ENCODE results near the gene CYTH4.
"Not testable (repeated sequence)": the region's sequence is repeated elsewhere in the genome, so short reads cannot be mapped to it uniquely, and the experiment has no call there.

Gene CYTH4

GRCh38 chr22:37312549-37313183, 30.4 kb downstream of the CYTH4 start:
- DNase-seq, result no peak

GRCh38 chr22:37313376-37314314, 31.3 kb downstream of the CYTH4 start:
- no peak for DNase-seq

GRCh38 chr22:37314315-37315074, 32.2 kb downstream of the CYTH4 start:
- no peak for DNase-seq

- no peak for DNase-seq
Observed at GRCh38 chr22:37316405-37316804, 34.1 kb downstream of the CYTH4 start.

- no peak for DNase-seq
Observed at GRCh38 chr22:37316875-37317371, 34.6 kb downstream of the CYTH4 start.

- DNase-seq, result no peak
Observed at GRCh38 chr22:37317698-37318210, 35.4 kb downstream of the CYTH4 start.

- DNase-seq, result no peak
Observed at GRCh38 chr22:37318364-37319109, 36.2 kb downstream of the CYTH4 start.

GRCh38 chr22:37319469-37319868, 37.2 kb downstream of the CYTH4 start:
- no peak for DNase-seq

GRCh38 chr22:37320726-37321677, 38.7 kb downstream of the CYTH4 start:
- DNase-seq, result no peak

GRCh38 chr22:37324340-37325038, 42.2 kb downstream of the CYTH4 start:
- no peak for DNase-seq

- DNase-seq, result no peak
Observed at GRCh38 chr22:37325039-37325395, 42.7 kb downstream of the CYTH4 start.

- no peak for DNase-seq
Observed at GRCh38 chr22:37326726-37327125, 44.4 kb downstream of the CYTH4 start.

GRCh38 chr22:37328017-37328416, 45.7 kb downstream of the CYTH4 start:
- DNase-seq, result no peak

- DNase-seq, result not testable (repeated sequence)
Observed at GRCh38 chr22:37328538-37329237, 46.4 kb downstream of the CYTH4 start.

GRCh38 chr22:37329238-37330140, 47.2 kb downstream of the CYTH4 start:
- no peak for DNase-seq

GRCh38 chr22:37330200-37331033, 48.1 kb downstream of the CYTH4 start:
- DNase-seq, result peak; percentile 31

- DNase-seq, result no peak
Observed at GRCh38 chr22:37331034-37331428, 48.7 kb downstream of the CYTH4 start.

Measured in NCI-H2107 (cell line).